Femur (tissue), 1 donor: ENCODE measurements around the gene AMPD1.

Experiments used
- DNase-seq: peaks from one replicate; pipeline ENCODE4 v3.0.0-alpha.2; 2017

AMPD1 gene

GRCh38 chr1:114696810-114697209 lies 1.5 kb upstream of the AMPD1 start:
- DNase-seq = no peak

DNA sequence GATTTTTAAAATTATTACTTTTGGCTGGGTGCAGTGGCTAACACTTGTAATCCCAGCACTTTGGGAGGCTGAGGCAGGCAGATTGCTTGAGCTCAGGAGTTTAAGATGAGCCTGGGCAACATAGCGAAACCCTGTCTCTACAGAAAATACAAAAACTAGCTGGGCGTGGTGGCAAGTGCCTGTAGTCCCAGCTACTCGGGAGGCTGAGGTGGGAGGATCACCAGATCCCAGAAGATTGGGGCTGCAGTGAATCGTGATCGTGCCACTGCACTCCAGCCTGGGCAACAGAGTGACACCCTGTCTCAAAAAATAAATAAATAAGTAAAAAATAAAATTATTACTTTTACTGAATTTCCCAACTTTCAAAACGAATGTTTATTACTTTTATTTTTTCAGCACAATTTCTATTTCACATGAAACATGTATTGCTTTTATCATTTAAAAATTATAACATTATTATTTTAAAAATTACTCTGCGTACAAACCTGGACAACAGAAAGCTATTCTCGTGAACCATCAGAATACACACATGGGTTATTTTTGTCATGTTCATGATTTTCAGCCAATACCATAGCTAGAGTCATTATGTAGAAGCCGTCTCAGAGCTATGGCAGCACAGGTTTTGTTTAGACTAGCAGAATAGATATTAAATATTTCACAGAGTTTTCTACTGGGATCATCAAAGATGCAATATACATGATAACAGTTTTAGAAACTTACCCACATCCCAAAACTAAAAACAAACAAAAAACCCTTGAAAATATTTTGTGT lies 621 bp downstream of the AMPD1 start:
- DNase-seq = no peak

GRCh38 chr1:114692947-114693346 lies 2.4 kb downstream of the AMPD1 start:
- no peak for DNase-seq

DNA sequence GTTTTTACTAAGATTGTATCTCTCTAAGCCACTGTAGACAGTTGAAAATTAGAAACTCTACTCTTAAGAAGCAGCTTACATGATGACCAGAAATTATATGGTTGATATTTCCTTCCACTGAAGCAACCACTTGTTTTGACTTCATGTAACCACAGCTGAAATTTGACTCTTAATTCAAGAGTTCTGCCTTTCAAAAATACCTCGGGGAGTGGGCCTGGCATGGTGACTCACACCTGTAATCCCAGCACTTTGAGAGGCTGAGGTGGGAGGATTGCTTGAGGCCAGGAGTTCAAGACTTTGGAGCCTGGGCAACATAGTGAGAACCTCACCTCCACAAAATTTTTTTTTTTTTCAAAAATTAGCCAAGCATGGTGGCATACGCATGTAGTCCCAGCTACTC lies 4.3 kb downstream of the AMPD1 start:
- DNase-seq = no peak

- DNase-seq = no peak
These were observed 5.2 kb downstream of the AMPD1 start for GRCh38 chr1:114690148-114690547.

DNA sequence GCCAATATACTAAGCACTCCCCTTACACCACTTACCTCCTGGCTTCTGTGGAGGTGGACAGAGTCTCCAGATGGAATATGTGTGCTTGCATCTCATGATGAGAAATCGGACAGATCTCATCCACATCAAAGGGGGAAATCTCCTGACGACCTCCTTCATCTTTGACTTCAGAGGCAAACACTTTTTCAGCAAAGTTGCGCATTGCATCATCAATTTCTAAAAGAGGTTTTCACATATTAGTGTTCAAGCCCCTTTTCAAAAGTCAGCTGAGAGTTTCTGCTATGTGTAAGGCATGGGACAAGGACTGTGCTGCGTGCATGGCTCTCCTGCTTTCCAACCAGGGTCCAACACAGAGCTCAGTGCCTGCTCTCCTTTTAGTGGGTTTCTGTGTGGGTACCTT lies 6.8 kb downstream of the AMPD1 start:
- no peak for DNase-seq

DNA sequence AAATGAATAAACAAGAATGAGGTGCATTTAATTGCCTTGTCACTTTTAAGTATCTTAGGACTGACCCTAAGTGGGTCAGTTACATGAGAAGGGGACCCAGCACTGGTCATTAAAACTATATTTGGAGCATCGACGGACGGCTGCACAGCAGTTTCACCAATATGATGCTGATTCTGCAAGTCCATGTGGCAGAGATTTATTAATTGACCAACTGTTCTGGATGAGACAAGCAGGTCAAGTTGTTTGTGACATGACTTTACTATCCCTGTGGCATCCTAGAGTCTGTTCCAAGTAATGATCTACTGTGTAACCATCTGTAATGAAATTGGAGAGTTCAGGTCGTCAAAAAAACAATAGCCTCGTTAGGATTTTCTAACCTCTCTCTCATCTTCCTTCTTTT lies 9.5 kb downstream of the AMPD1 start:
- no peak for DNase-seq

GRCh38 chr1:114677691-114678090 lies 17.7 kb downstream of the AMPD1 start:
- DNase-seq = no peak

DNA sequence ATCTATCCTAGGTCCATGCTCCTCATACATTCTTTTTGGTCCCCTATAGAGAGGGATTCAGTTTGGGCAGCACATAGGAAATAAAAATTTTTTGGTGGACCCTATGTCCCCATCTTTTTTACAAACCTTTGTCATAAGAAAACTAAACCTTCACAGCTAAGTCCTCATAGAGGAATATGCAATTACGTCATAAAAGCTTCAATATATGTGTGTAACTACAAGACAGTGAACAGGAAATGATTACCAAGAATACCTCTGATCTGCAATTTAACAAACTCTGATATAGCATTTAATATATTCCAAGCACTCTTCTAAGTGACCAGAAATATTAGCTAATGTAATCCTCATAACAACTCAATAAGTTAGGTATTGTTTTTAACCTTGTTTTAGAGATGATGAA lies 19.2 kb downstream of the AMPD1 start:
- DNase-seq = no peak

DNA sequence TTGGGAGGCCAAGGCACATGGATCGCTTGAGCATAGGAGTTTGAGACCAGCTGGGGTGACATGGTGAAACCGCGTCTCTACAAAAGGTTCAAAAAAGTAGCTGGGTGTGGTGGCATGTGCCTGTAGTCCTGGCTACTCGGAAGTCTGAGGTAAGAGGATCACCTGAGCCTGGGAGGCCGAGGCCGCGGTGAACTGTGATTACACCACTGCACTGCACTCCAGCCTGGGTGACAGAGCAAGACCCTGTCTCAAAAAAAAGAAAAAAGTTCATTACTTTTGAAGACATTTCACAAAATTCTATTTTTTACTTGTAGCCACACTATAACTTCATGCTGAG lies 23.4 kb downstream of the AMPD1 start:
- no peak for DNase-seq

DNA sequence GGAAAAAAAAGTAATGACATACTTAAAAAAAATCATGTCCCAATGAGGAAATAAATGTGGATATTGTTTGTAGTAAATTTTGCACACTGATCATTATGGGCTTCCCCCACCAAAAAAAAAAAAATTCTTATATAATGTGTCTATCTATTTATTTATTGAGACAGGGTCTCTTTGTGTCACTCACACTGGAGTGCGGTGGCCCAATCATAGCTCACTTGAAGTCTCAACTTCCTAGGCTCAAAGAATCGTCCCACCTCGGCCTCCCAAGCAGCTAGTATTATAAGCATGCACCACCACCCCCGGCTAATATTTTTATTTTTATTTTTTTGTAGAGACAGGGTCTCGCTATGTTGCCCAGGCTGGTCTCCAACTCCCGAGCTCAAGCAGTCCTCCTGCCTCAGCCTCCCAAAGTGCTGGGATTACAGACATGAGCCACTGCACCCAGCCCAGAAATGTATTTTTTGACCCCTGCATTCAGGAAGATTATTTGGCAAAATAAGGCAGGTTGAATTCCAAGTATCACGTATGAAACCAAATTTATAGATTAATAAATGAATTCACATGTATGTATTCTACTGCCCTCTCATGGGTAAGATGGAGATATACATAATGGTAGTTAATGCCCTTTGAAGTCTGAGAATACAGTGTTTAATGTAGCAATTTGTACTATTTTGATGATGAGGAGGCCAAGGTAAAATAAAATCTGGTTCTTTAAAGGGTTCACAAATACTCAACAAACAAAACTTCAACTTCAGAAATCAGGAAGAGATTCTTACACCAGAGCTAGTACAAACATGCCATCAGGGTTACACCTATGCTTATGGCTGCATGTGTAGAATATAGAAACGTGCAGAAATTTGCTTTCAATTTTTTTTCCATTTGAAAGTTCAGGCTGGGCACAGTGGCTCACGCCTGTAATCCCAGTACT lies 24.1 kb downstream of the AMPD1 start:
- DNase-seq = no peak

- DNase-seq = peak; percentile 96
These were observed 25.0 kb downstream of the AMPD1 start for GRCh38 chr1:114670083-114671010.

- DNase-seq = no peak
These were observed 25.7 kb downstream of the AMPD1 start, which contains the start of gene DENND2C for GRCh38 chr1:114669562-114670082. TSS of gene DENND2C (minus strand) at chr1:114670049. CDS start at chr1:114625984, 44,065 bp downstream.

DNA sequence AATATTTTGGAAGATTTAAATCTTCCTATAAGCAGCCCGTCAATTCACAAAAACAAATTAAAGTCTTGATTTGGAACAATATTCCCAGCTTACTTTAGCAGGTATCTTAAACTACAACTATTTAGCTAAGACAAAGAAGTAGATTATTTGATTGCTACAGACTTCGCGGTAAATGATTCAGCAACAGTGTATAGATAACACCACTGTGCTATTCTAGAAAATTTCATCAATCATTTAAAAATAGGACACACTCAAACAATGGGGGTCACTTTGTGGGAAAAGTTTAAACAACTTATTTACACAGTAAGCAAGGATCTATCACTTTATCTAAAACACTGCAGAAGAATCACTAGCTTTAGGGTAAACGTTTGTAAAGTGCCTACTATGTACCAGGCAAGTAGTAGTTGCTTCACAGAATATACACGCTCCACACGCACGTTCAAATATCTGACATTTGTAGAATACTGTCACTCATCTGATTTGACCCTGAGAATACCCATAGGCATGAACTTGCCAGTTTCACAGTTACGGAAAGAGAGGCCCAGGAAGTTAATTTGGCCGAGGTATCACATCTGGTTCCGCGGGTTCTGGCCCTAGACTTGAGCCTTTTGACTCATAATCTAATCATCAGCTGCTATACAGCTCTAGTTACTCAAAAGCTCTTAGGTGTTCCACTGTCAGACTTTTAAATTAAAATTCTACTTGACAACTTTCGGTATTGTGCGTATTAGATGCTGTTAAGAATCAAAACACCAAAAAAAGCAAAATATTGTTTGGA lies 26.4 kb downstream of the AMPD1 start:
- no peak for DNase-seq

DNA sequence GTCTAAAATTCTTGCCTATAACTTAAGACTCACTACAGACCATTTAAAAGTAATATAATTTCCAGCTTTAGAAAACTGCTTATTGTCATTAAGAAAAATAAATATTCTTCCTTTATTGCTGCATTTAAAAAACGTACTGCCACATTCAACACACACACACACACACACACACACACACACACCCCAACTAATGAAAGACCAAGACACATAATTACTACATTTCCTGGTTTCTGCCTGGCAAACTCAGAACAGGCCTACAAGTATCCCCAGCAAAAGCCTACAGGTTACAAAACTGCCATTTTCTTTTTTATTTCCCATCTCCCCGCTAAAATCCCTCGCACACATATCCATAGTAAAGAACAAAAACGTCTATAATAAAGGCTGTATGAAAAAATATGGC lies 27.0 kb downstream of the AMPD1 start:
- no peak for DNase-seq

- DNase-seq = no peak
These were observed 28.4 kb downstream of the AMPD1 start for GRCh38 chr1:114666954-114667353.

DNA sequence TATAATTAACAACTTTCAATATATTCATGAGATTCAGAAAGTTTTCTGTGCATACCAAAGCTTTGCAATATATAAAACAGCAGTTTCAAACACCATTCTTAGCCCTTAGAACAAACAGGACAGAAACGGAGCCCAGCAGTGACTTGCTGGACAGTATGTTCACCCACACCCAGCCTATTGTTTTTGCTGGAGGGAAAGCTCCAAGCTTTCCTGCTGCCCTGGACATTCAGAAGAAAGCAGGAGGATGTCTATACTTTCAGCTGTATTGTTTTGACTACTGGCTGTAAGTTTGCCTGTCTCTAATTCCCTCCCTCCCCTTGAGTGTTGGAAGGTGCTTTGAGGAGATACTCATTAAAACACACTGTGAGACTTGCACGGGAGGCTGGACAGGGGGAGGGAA lies 35.1 kb downstream of the AMPD1 start:
- no peak for DNase-seq

GRCh38 chr1:114651893-114652292 lies 43.5 kb downstream of the AMPD1 start:
- DNase-seq = no peak

DNA sequence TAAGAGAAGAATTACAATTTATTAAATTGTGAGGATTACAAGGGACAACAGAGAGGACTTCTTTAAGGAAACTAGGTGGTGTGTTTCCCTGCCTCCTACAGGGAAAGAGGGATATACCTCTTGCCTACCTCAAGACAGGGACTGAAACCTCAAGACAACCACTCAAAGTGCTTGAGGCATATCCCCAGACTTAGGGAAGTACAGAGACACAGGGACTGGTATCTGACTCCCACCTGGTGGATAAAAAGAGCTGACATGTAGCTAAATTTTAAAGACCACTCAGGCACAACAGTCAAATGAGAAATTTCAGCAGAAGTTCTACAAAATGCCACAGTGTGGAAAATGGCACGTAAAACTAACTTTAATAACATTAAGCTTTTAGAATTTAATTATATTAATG lies 46.8 kb downstream of the AMPD1 start:
- DNase-seq = no peak

GRCh38 chr1:114641377-114641776 lies 54.0 kb downstream of the AMPD1 start:
- no peak for DNase-seq

DNA sequence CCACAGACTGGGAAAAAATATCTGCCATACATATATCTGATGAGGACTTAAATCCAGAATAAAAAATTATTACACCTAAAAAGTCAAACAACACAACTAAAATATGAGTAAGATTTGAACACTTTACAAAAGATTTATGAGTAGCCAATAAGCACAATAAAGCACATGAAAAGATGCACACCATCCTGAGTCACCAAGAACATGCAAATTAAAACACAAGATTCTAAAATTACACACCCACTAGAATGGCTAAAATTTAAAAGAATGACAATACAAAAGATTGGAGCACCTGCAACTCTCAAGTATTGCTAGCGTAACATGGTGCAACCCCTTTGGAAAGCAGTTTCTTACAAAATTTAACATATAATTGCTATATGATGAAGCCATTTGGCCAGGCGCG lies 56.4 kb downstream of the AMPD1 start:
- DNase-seq = no peak

DNA sequence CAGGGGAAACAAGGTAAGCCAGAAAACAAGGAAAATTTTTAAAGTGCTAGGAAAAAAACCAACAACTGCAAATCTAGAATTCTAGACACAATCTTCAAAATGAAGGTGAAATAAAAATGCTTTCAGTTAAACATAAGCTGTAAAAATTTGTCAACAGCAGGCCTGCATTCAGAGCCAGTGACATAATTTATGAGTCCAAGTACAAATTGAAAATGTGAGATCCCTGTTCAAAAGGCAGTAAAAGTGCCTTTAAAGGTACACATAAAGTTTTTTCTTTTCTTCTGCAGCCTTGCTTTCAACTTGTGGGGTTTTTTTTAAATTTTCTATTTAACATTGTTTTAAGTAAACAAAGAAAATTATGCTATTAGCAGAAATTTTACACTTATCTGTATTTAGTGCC lies 62.9 kb downstream of the AMPD1 start:
- DNase-seq = no peak
